Epithelial cell of esophagus (primary cell): Measurements from ENCODE around the gene BCAR3.

ENCODE experiments used
- DNase-seq: peaks from one replicate; pipeline ENCODE4 v3.0.0; 2010; ENCODE audit warnings: low read depth
- H3K4me3 ChIP-seq: 2 replicates; pipeline ENCODE4 v1.5.1; 2011; ENCODE audit warnings: mild to moderate bottlenecking, low read length, control low read depth
- CTCF ChIP-seq: IDR thresholded peaks from 2 replicates; pipeline ENCODE4 v1.5.1; 2011; ENCODE audit warnings: low read depth, mild to moderate bottlenecking, low read length, control low read depth, inconsistent platforms; ENCODE audit not compliant: insufficient read depth; ENCODE audit errors: missing control alignments

The BCAR3 gene

GRCh38 chr1:93605026-93605568, 76.5 kb downstream of the BCAR3 start:
- no peak for DNase-seq
- no peak overlapping the region for H3K4me3 ChIP-seq
- TF ChIP-seq CTCF, result no peak

- TF ChIP-seq CTCF, result no peak
- no peak overlapping the region for H3K4me3 ChIP-seq
- DNase-seq, result no peak
Measured at GRCh38 chr1:93604411-93604810, 77.2 kb downstream of the BCAR3 start.

GRCh38 chr1:93603601-93604000, 78.0 kb downstream of the BCAR3 start:
- no peak for TF ChIP-seq CTCF
- no peak for DNase-seq
- no peak overlapping the region for H3K4me3 ChIP-seq

- DNase-seq, result no peak
- no peak for TF ChIP-seq CTCF
- H3K4me3 ChIP-seq, result no peak overlapping the region
Measured at GRCh38 chr1:93603106-93603505, 78.5 kb downstream of the BCAR3 start.

GRCh38 chr1:93602101-93602500, 79.5 kb downstream of the BCAR3 start:
- H3K4me3 ChIP-seq, result no peak overlapping the region
- no peak for DNase-seq
- TF ChIP-seq CTCF, result no peak

GRCh38 chr1:93601686-93602085, 80.0 kb downstream of the BCAR3 start:
- TF ChIP-seq CTCF, result no peak
- DNase-seq, result no peak
- no peak overlapping the region for H3K4me3 ChIP-seq

- no peak for TF ChIP-seq CTCF
- no peak overlapping the region for H3K4me3 ChIP-seq
- DNase-seq, result no peak
Measured at GRCh38 chr1:93600663-93601062, 81.0 kb downstream of the BCAR3 start.
